DMS79 treated with DMSO at 0.1 percent for 48 hours (cell line): Measurements from ENCODE around the gene IL1RAPL2.
"Not testable (repeated sequence)": the region's sequence is repeated elsewhere in the genome, so short reads cannot be mapped to it uniquely, and the experiment has no call there.

Source experiments
- DNase-seq: peaks from one replicate; lab custom pipeline; 2025; lab: John Stamatoyannopoulos, UW

Gene IL1RAPL2

GRCh38 chrX:104670051-104670450 lies 104.1 kb downstream of the IL1RAPL2 start:
- no peak for DNase-seq

- not testable (repeated sequence) for DNase-seq
Observed at GRCh38 chrX:104677517-104677916, 111.5 kb downstream of the IL1RAPL2 start.

- no peak for DNase-seq
Observed at GRCh38 chrX:104679175-104679574, 113.2 kb downstream of the IL1RAPL2 start.

- DNase-seq, result no peak
Observed at GRCh38 chrX:104681214-104681613, 115.2 kb downstream of the IL1RAPL2 start.

GRCh38 chrX:104684077-104684476 lies 118.1 kb downstream of the IL1RAPL2 start:
- DNase-seq, result no peak

- no peak for DNase-seq
Observed at GRCh38 chrX:104695593-104695992, 129.6 kb downstream of the IL1RAPL2 start.

- DNase-seq, result no peak
Observed at GRCh38 chrX:104696667-104697066, 130.7 kb downstream of the IL1RAPL2 start.

- no peak for DNase-seq
Observed at GRCh38 chrX:104697294-104697693, 131.3 kb downstream of the IL1RAPL2 start.

- no peak for DNase-seq
Observed at GRCh38 chrX:104707042-104707441, 141.0 kb downstream of the IL1RAPL2 start.

GRCh38 chrX:104707572-104707971 lies 141.6 kb downstream of the IL1RAPL2 start:
- no peak for DNase-seq

- DNase-seq, result no peak
Observed at GRCh38 chrX:104712515-104712914, 146.5 kb downstream of the IL1RAPL2 start.

GRCh38 chrX:104721854-104722253 lies 155.9 kb downstream of the IL1RAPL2 start:
- no peak for DNase-seq

- no peak for DNase-seq
Observed at GRCh38 chrX:104728456-104728855, 162.5 kb downstream of the IL1RAPL2 start.

- no peak for DNase-seq
Observed at GRCh38 chrX:104742355-104742754, 176.4 kb downstream of the IL1RAPL2 start.

GRCh38 chrX:104745152-104745551 lies 179.2 kb downstream of the IL1RAPL2 start:
- no peak for DNase-seq

GRCh38 chrX:104749951-104750610 lies 184.1 kb downstream of the IL1RAPL2 start:
- no peak for DNase-seq

GRCh38 chrX:104762641-104763040 lies 196.6 kb downstream of the IL1RAPL2 start:
- DNase-seq, result no peak

GRCh38 chrX:104789784-104790183 lies 223.8 kb downstream of the IL1RAPL2 start:
- DNase-seq, result no peak

- no peak for DNase-seq
Observed at GRCh38 chrX:104795804-104796203, 229.8 kb downstream of the IL1RAPL2 start.

GRCh38 chrX:104803219-104803618 lies 237.2 kb downstream of the IL1RAPL2 start:
- DNase-seq, result no peak

- DNase-seq, result no peak
Observed at GRCh38 chrX:104806346-104806745, 240.3 kb downstream of the IL1RAPL2 start.

- DNase-seq, result no peak
Observed at GRCh38 chrX:104833401-104833800, 267.4 kb downstream of the IL1RAPL2 start.

GRCh38 chrX:104842646-104843045 lies 276.6 kb downstream of the IL1RAPL2 start:
- no peak for DNase-seq

GRCh38 chrX:104852241-104852640 lies 286.2 kb downstream of the IL1RAPL2 start:
- no peak for DNase-seq
